Vagina (tissue), 2 donors: ENCODE measurements around the gene RBM15B.

Source experiments
- POLR2A ChIP-seq, 2 donors: fragments of 450-650 bp; IDR thresholded peaks; one replicate each; pipeline ENCODE4 v1.6.1; 2017; ENCODE audit warnings: antibody characterized with exemption in 2 of 2, mild to moderate bottlenecking in 2 of 2, moderate library complexity in 2 of 2
- TF ChIP-seq, protein P1 (sequence below), 3 experiments: fragments of 450-650 bp in 2 of 3; fragments of 200-600 bp in 1 of 3; sonication (generic) in 1 of 3; IDR thresholded peaks; one replicate each; pipeline ENCODE4 v1.5.1; 2017 to 2019; ENCODE audit warnings: antibody characterized with exemption in 3 of 3, mild to moderate bottlenecking in 2 of 3, moderate library complexity in 2 of 3

DNA sequence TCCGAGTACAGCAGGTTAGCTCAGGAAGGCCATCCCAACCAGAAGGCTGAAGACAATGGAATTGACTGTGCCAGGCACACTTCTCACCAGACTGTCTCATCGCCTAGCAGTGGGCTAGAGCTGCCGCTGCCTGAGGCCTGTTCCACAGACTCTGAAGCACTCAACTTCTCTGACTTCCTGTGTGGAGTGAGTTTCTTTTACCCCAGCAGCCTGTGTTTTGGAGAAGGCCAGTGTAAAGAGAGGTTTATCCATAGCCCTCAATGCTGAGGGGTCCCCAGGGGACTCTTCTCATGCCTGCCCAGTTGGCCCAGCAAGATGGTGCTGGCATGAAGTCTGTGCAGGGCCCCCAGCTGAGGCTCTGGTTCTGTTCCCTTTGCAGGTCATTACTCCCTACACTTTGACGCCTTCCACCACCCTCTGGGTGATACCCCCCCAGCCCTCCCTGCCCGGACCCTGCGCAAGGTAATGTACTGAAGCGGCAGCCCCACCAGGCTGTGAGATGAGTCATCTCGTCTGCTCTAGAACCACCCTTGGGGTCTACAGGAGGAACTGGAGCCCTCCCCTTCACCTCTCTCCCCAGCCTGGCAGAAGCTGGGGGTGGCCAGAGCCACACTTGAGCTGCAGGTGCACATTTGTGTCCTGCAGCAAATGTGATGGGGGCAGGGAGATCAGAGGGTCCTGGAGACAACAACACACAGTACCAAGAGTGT is 11.2 kb upstream of the RBM15B start:
- TF ChIP-seq POLR2A (IDR thresholded peaks at IDR 0.05) = no peak
- TF ChIP-seq, protein P1, sequence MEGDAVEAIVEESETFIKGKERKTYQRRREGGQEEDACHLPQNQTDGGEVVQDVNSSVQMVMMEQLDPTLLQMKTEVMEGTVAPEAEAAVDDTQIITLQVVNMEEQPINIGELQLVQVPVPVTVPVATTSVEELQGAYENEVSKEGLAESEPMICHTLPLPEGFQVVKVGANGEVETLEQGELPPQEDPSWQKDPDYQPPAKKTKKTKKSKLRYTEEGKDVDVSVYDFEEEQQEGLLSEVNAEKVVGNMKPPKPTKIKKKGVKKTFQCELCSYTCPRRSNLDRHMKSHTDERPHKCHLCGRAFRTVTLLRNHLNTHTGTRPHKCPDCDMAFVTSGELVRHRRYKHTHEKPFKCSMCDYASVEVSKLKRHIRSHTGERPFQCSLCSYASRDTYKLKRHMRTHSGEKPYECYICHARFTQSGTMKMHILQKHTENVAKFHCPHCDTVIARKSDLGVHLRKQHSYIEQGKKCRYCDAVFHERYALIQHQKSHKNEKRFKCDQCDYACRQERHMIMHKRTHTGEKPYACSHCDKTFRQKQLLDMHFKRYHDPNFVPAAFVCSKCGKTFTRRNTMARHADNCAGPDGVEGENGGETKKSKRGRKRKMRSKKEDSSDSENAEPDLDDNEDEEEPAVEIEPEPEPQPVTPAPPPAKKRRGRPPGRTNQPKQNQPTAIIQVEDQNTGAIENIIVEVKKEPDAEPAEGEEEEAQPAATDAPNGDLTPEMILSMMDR (IDR thresholded peaks at IDR 0.05) = no peak
